GM19468 (cell line): ENCODE data around the gene MGAT1.

Source experiments
- ATAC-seq: cut with Tn5 transposase; IDR thresholded peaks from one replicate; pipeline ENCODE4 v1.9.1; 2021; ENCODE audit warnings: mild to moderate bottlenecking, moderate library complexity, moderate number of reproducible peaks; ENCODE audit not compliant: unreplicated experiment; ENCODE audit errors: extremely low read depth

Gene MGAT1

DNA sequence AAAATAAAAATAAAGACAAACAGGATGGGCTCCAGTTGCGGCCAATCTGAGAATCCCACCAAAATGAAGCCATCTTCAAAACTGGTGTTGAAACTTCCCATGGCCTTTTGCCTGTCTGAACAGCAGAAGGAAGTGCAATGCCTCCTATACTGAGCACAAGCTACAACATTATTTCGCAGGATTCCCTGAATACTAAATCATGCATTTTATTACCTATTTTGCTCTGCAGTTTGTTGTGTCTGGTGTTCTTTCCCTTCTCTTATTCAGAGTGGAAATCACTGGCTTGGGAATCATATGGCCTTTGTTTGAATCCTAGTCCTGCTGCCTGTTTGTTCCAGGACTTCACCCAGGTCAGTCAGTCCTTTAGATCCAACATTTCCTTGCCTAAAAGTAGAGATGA is 62.6 kb downstream of the MGAT1 start, which contains the start of gene OR2Y1:
TSS of gene OR2Y1 (minus strand) at position 101 of the 400 bp plus-strand sequence. CDS start at position 101, 0 bp downstream.
- ATAC-seq: no peak

DNA sequence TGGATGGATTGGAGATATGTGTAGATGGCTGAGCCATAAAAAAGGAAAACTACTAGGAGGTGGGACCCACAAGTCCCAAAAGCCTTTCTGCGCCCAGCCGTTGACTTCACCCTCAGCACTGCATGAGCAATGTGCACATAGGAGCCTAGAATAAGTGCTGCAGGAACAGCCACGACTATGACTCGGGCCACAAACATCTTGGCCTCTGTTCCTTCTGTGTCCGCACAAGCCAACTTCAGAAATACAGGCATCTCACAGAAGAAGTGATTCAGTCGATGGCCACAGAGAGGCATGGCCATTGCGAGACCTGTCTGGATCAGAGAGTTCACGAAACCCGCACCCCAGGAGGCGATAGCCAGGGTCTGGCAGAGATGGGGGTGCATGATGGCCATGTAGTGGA is 63.3 kb downstream of the MGAT1 start:
- ATAC-seq: no peak

DNA sequence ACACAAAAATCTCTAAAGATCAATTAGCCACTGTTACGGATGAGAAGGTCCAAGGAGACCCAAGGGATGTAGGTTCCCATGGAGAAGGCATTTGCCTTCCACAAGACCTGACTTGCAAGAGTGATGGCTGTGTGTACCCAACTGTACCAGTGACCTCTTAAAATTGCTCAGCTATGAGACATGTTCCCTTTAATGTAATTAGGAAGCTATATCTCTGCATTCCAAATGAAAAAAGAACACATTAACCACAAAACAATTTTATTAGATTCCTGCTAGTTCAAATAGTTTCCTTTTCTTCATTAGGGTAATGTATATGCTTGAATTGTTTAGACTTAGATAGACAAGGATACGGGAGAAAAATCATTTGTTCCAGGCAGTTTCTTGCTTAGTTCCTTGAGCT is 66.1 kb downstream of the MGAT1 start:
- ATAC-seq: no peak
